Smooth muscle cell of the umbilical artery (primary cell): Measurements from ENCODE around the gene EML1. TPM values are rescaled to one million over a fixed set of nuclear protein-coding genes. Genes with fewer than 3 reads are reported as not detected.

Experiments used
- total RNA-seq: library from RNA; depleted of rRNA; stranded (reverse); fragments of >200 nt; gene quantifications from 2 replicates; pipeline ENCODE4 v1.2.3, GENCODE V29; 2014

Gene EML1
- 6.0 and 7.7 TPM in 2 replicates for total RNA-seq

GRCh38 chr14:99793213-99794150 lies at the start of gene EML1:
TSS of gene EML1 (plus strand) at chr14:99793413. CDS start at chr14:99793477, 64 bp downstream.

Other genes with a start within 250 kb of the EML1 start
- gene CCDC85C, start 189.2 kb upstream of the EML1 start, total RNA-seq, result 4.5 and 11.0 TPM in 2 replicates
- 7.7 and 11.1 TPM in 2 replicates for gene HHIPL1, start 148.3 kb upstream of the EML1 start, total RNA-seq
- gene CYP46A1, start 109.1 kb upstream of the EML1 start, total RNA-seq, result 0.09 and 0.30 TPM in 2 replicates